ENCODE results near the gene CCDC66.

CCDC66 gene

GRCh38 chr3:56624725-56625124, 67.8 kb downstream of the CCDC66 start:
- DNase-seq: no peak

DNA sequence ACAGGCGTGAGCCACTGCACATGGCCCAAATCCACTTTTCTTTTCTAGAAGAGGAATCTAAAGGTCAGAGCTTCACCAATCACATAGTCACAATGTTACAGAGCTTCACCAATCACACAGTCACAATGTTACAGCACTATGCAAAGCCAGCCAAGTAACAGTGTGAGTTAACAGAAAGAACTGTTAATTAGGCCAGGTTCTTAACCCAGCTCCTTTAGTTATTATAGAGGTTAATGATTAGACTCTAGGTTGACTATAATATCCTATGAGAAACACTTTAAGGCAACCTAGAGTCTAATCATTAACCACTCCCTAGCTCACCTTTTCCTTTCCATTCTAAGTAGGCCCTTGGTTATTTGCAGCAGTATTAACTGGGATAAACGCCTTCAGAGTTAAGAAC, 72.1 kb downstream of the CCDC66 start:
- DNase-seq: no peak

GRCh38 chr3:56629451-56629850, 72.5 kb downstream of the CCDC66 start:
- no peak for DNase-seq

GRCh38 chr3:56630966-56631365, 74.0 kb downstream of the CCDC66 start:
- no peak for DNase-seq

GRCh38 chr3:56633181-56633580, 76.2 kb downstream of the CCDC66 start:
- DNase-seq: no peak

GRCh38 chr3:56633602-56634535, 76.9 kb downstream of the CCDC66 start:
- DNase-seq: no peak

DNA sequence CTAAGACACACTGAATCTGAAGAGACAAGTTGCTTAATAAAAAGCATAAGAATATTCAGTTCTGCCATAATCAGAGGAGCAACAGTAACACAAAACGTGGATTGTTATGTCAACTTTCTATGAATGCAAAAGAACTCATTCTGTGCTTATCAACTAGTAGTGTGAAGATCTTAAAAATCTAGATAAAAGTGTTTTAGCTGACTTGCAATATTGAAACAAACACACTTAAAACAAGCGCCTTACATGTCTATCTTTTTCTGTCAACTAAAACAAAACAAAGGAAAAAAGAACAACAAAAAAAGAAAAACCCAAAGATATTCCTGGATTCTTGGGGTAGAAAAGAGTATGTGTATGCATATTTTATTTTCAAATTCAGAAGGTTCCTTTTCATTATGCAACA, 88.4 kb downstream of the CCDC66 start:
- no peak for DNase-seq

DNA sequence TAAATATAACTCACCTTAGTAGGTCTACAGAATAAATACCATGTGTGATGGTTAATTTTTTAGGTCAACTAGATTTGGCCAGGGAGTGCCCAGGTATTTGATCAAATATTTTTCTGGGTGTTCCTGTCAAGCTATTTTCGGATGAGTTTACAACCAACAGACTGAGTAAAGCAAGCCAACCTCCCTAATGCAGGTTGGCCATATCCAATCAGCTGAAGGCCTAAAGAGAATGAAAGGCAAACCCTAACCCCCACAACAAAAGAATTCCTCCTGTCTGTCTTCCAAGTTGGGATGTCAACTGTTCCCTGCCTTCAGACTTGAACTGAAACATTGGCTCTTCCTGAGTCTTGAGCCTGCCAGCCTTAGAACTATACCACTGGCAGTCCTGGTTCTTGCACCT, 97.5 kb downstream of the CCDC66 start:
- no peak for DNase-seq

- DNase-seq: no peak
Measured at GRCh38 chr3:56655709-56656108, 98.7 kb downstream of the CCDC66 start.

GRCh38 chr3:56664823-56665222, 107.8 kb downstream of the CCDC66 start:
- no peak for DNase-seq

- no peak for DNase-seq
Measured at GRCh38 chr3:56667973-56668579, 111.1 kb downstream of the CCDC66 start.

Measured in CD4-positive, alpha-beta T cell treated with Interleukin-10 for 1 hour (primary cell).